AML-193 (cell line): ENCODE measurements around the gene HS3ST2.
"Not testable (repeated sequence)": the region's sequence is repeated elsewhere in the genome, so short reads cannot be mapped to it uniquely, and the experiment has no call there.

ENCODE experiments used
- DNase-seq, 2 experiments: peaks; one replicate each; lab custom pipeline; 2025; lab: John Stamatoyannopoulos, UW

HS3ST2 gene

DNA sequence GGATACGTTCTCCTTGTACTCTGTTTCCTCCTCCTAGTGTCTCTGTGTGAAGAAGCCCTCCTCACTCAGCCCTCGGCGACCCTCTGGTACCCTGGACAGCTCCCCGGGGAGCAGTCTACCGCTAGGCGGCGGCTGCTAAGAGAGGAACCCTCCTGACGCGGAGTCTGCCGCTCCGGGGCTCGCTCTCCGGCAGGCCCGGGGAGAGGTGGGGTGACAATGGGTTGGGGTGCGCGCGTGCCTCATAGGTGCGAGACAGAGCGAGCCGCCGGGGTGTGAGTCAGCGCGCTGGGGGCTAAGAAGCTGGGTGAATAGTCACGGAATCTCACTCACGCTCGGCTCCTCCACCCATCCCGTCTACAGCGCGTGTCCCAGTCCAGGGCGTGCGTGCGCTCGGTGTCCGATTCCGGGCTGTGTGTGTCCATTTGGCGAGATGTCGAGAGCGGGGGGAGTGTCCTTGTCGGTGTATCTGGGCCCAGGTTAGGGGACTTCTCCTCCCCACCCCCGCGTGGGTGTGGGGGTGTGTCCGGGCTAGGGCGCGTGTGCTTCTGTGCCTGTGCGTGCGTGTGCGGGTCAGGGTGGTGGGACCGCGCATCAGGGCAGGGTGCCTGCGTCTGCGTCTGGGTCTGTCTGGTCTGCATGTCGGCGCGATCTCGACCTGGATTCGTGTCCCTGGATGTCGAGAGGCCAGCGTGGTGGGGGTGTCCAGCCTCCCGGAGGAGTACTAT lies 577 bp upstream of the HS3ST2 start:
- DNase-seq, result no peak

- DNase-seq, result no peak
Observed at GRCh38 chr16:22814711-22815105, 746 bp downstream of the HS3ST2 start.

DNA sequence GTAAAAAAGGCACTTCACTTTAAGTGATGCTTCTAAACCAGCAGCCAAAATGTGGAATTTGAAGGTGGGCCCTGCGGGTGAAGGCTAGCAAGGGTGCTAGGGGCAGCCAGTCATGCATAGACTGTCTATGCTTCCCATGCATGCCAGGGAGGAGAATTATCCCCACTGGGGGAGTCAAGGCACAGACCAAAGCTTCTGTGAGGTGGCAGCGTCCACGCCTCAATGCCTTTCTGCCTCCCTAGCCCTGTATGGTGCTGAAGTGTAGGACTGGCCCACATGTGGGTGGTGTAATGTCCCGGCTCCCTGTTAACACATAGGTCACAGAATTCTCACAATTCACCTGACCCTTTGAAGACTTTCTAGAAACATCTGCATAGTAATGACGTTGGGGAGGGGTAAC lies 1.9 kb downstream of the HS3ST2 start:
- DNase-seq, result no peak

DNA sequence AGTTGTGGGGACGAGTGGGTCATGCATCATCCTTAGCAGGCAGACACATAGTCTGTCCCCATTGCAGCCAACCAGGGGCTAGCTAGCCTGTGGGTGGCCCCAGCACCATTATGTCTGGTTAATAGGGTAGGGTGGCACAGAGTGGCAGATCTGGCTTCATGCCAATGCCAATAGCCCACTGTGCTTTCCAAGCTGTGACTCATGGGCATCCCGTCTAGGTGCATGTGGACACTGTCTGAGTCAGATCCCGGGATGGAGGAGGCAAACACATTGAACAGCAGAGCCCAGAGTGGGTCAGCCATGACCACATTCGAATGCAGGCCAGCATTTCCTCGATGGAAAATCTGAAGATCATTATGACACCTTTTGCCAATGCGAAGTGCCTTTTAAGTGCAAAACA lies 2.5 kb downstream of the HS3ST2 start:
- DNase-seq, result no peak

DNA sequence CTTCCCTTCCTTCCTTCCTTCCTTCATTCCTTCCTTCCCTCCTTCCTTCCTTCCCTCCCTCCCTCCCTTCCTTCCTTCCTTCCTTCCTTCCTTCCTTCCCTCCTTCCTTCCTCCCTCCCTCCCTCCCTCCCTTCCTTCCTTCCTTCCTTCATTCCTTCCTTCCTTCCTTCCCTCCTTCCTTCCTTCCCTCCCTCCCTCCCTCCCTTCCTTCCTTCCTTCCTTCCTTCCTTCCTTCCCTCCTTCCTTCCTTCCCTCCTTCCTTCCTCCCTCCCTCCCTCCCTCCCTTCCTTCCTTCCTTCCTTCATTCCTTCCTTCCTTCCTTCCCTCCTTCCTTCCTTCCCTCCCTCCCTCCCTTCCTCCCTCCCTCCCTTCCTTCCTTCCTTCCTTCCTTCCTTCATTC lies 4.8 kb downstream of the HS3ST2 start:
- not testable (repeated sequence) for DNase-seq

DNA sequence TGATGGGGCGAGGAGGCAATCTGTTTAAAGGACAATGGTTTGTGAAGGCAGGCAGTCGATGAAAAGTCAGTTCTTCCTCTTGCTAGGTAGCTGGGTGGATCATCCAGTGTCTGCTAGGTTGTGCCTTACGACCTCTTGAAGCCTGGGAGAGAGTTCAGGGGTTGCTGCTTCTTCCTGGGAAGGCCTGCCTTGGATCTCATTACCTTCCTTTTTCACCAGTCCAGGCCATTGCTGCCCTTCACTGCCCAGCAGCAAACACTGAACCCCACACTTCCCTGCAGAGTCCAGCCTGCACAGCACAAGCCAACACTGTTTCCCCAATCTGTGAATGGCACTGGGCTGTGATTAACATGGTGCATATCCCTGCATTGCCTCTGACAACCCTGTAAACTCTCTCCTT lies 24.7 kb downstream of the HS3ST2 start:
- DNase-seq, result no peak

GRCh38 chr16:22842031-22842430 lies 28.1 kb downstream of the HS3ST2 start:
- DNase-seq, result not testable (repeated sequence)

- no peak for DNase-seq
Observed at GRCh38 chr16:22843122-22843521, 29.2 kb downstream of the HS3ST2 start.

DNA sequence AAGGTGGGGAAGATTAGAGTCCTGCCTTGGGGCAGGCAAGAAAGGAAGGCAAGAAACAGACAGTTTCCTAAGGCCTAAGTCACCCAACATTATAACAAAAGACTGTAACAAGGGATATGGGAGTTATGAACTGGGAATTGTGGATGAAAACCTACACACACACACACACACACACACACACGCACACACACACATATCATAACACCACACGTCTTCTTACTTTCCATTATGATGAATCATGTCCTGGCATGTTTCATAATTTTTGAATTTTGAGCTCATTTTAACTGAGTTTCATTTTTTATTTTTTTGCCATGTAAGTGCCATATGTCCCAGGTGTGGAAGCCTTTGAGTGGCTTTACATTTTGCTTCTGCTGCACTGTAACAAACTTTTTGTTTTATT lies 29.9 kb downstream of the HS3ST2 start:
- DNase-seq, result no peak

DNA sequence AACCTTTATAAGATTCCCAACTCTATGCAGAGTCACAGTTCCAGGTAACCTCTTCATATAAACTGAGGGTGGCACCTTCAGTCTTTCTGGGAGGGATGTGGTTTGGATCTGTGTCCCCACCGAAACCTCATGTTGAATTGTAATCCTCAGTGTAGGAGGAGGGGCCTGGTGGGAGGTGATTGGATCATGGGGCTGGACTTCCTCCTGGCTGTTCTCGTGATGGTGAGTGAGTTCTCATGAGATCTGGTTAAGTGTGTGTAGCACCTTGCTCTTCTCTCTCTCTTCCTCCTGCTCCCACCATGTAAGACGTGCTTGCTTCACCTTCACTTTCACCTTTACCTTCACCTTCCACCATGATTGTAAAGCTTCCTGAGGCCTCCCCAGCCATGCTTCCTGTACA lies 30.5 kb downstream of the HS3ST2 start:
- DNase-seq, result no peak

DNA sequence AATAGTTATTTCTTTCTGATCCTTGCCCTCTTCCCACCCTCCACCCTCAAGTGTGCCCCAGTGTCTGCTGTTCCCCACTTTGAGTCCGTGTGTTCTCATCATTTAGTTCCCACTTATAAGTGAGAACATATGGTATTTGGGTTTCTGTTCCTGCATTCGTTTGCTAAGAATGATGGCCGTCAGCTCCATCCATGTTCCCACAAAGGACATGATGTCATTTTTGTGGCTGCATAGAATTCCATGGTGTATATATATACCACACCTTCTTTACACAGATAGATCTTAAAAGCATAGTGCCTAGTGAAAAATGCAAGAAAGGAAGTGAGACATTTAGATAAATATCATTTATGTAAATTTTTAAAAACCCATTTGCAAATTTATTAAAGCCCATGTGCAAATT lies 33.1 kb downstream of the HS3ST2 start:
- DNase-seq, result no peak

GRCh38 chr16:22847690-22848089 lies 33.7 kb downstream of the HS3ST2 start:
- DNase-seq, result no peak

- DNase-seq, result no peak
Observed at GRCh38 chr16:22848451-22848850, 34.5 kb downstream of the HS3ST2 start.

DNA sequence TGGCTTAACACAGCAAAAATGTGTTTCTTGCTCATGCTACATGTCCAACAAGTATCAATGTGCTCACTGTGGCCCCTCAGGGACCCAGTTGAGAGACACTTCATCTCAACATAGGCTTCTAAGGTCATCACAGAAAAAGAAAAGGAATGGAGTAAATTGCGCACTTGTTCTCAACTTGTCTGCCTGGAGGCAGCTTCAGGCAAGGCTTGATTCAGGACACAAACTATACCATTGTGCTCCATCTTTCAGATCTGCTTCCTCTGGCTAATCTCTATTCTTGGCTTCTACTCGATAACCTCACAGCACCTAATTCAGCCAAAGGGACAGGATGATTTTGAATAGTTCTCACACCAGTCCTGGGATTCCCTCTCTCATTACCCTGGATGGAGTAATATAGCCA lies 35.6 kb downstream of the HS3ST2 start:
- no peak for DNase-seq

DNA sequence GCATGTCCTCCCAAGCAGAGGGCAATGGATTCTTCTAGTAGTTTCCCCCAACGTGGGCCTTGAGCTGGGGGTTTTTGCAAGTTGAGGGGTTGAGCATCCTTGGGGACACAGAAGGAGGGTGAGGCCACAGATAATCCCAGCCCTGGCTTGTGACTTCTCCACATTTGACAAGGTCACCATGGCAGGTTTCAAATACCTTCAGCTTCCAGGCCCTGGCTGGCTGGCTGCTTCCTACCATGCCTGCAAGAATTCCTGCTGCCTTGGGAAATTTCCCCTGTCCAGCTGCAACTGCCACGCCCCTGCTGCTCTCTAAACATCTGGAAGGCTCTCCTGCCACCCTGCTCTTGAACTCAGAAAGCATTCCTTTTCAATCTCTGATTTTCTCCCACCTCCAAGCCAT lies 41.3 kb downstream of the HS3ST2 start:
- DNase-seq, result no peak

DNA sequence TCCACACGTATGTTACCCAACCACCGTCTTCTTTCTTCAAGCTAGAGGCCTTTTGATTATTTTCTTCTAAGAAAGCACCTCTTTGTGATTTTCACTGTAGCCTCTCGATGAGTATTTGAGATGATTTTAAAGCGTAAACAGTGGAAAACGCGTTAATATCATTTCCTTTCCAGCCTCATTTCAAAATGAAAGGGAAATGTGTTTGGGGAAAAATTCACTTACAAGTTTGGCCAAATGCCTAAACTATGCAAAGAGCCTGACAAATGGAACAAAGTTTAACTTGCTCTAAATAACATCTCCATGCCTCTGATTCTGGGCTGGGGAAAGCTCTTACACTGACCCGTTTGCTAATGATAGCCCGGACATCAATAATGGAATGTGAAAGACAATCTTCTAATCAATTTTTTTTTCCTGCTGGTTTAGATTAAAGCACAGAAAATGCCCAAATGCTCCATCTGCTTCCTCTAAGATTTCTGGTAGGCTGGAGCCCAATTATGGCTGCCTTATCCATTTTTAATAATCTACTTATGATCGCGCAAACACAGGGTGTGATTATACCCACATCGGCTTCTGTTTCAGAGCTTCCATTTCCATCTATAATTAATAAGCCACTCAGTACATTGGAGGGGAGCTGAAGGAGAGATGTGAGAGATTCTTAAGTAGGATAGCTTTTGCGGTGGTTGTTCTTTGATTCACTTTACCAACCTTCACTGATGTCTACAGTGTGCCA lies 43.5 kb downstream of the HS3ST2 start:
- DNase-seq, result no peak

DNA sequence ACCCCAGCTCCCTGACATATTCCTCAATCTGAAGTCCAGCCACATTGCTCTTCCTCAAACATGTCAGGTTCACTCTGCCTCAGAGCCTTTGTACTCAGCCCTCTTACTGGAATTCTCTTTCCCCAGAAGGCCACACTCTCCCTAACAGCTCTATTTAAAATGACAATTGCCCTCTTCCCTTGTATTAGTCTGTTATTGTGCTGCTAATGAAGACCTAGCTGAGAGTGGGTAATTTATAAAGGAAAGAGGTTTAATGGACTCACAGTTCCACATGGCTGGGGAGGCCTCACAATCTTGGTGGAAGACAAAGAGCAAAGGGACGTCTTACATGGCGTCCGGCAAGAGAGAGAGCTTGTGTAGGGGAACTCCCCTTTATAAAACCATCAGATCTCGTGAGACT lies 46.0 kb downstream of the HS3ST2 start:
- no peak for DNase-seq

DNA sequence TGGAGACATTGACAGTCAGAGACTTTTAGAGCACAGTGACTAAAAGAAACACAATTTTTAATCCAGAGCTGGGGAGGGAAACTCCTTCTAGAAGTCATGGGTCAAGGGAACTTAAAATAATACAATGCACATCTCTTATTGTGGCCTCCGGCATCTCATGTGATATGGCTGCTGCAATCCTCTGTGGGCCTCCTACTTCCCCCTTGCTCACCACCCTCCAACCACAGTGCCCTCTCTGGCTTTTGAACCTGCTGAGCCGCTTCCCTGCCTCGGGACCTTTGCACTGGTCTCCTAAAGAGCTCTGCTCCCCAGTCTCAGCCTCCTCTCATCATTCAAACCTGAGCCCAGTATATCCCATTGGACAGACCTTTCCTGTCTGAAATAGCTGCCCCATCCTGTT lies 47.6 kb downstream of the HS3ST2 start:
- DNase-seq, result no peak

DNA sequence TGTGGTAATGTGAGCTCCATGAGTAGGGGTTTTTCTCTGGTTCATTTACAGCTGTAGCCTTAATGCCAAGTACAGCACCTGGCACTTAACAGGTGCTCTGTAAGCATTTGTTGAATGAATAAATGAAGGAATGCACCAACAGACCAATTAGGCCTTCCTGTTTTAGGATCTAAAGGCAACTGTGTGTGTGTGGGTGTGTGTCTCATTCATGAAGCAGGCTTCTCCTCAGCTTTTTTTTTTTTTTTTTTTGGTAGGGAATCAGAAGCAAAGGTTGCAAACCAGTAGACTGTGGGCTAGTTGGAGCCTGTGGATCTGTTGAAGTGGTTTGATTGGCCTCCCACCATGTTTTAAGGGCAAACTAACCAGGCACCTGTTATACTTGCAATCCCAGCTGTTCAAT lies 48.1 kb downstream of the HS3ST2 start:
- no peak for DNase-seq

DNA sequence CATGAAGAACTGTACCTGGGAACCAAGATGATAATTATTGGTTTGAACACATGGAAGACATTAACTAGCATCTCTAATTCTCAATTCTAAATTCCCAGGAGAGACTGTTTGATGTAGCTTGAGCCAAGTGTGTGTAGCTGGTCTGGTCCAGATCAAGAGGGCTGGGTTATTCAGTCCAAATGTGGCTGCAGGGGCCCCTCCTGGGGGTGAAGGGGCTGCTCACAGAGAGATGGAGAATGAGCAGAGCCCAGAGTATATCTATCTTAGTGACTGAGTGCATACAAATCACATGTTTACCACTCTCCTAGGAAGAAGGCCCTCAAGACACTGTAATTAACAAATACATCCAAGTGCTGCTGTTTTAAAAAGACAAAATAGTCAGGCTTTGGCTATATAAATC lies 50.4 kb downstream of the HS3ST2 start:
- DNase-seq, result no peak

DNA sequence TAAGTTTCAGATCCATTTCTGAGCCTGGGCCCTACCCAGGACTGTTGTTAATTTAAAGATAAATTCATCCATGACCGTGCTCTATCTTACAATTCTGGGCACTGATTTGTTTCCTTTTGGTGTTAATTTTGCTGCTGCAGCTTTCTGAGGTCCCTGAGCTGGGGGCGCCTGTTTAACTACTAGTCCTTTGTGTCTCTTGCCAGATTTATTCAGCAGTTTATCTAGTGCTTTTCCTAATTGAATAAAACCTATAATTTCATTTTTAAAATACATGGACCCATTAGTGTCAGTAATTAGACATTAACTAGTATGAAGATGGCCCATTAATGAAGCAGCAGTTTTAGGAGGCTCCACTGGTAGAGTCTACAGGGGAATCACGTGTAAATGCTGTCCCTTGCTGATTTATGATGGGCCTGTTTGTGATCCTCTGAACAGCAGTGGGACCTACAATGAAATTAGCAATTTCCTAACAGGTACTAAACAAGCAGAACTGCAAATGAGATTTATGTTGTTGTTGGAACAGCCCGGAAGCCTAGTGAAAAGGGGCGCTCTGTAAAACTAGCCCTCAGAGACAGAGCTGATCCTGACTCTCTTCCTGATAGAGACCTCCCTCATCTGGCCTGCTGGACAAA lies 54.7 kb downstream of the HS3ST2 start:
- no peak for DNase-seq

GRCh38 chr16:22871861-22872260 lies 57.9 kb downstream of the HS3ST2 start:
- DNase-seq, result no peak

GRCh38 chr16:22874394-22874793 lies 60.4 kb downstream of the HS3ST2 start:
- no peak for DNase-seq
